Measurements from ENCODE around the gene TBX18.

The TBX18 gene

DNA sequence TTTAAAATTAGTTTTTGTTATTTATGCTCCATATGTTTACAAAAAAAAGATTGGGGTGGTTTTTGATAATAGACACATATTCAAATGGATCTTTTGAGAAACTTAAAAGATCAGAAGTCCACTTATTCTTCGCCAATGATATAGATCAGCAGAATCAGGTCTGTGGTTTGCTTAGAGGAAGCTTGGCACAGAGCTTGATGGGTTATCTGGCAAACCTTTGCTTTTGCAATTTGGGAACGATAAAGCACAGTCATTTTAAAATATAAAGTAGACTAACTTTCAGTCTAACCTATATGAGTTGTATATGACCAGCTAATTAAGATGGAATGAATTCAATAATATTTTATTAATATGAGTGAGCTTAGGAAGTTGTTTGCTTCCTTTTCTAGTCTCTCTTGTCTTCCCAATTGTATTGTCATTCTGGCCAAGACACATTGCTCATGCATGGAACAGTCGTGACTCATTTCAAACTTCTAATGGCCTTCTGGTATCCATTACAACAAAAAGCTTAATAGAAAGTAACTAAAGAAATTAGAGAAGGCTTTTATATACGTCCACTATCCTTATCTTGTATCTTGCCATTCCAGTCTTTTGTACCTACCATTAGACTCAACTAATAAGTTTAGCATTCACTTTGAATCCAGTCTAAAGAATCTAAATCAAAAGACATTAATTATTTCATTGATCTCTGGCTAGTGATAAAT lies 118.7 kb downstream of the TBX18 start:
- DNase-seq (ENCODE audit: low read depth) = no peak
- no peak overlapping the region for H3K4me3 ChIP-seq (ENCODE audit: low read depth, low read length)
- TF ChIP-seq MYC (IDR thresholded peaks at IDR 0.05; ENCODE audit: low read depth, low read length) (no peak), MAX (IDR thresholded peaks at IDR 0.05; ENCODE audit: low read depth, low read length) (no peak), POLR2A (IDR thresholded peaks at IDR 0.05; ENCODE audit: extremely low read depth, insufficient read length) (no peak), CTCF (IDR thresholded peaks at IDR 0.05; ENCODE audit: low read depth, low read length) (no peak)

DNA sequence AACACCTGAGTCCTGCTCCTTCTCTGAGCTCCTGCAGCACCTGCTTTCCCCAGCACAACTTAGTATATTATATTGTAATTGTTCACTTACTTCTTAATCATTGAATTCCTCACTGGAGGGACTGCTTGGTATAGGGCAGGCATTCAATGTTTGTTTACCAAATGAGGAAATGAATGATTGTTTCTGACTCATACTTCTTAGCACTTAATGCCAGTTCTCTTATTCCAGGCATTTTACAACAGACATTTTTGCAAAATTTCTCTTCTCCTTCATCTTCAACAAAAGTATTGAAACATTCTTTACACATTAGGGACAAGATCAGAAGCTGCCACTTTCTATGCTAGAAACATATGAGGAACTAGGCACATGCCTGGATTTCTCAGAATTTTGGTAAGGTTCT lies 119.4 kb downstream of the TBX18 start:
- no peak overlapping the region for H3K4me3 ChIP-seq (ENCODE audit: low read depth, low read length)
- no peak for TF ChIP-seq CTCF (IDR thresholded peaks at IDR 0.05; ENCODE audit: low read depth, low read length)
- no peak for TF ChIP-seq POLR2A (IDR thresholded peaks at IDR 0.05; ENCODE audit: extremely low read depth, insufficient read length)
- no peak for TF ChIP-seq MYC (IDR thresholded peaks at IDR 0.05; ENCODE audit: low read depth, low read length)
- TF ChIP-seq MAX (IDR thresholded peaks at IDR 0.05; ENCODE audit: low read depth, low read length) = no peak
- DNase-seq (ENCODE audit: low read depth) = no peak

- TF ChIP-seq MAX (IDR thresholded peaks at IDR 0.05; ENCODE audit: low read depth, low read length) (no peak), CTCF (IDR thresholded peaks at IDR 0.05; ENCODE audit: low read depth, low read length) (no peak), MYC (IDR thresholded peaks at IDR 0.05; ENCODE audit: low read depth, low read length) (no peak), POLR2A (IDR thresholded peaks at IDR 0.05; ENCODE audit: extremely low read depth, insufficient read length) (no peak)
- H3K4me3 ChIP-seq (ENCODE audit: low read depth, low read length) = no peak overlapping the region
- DNase-seq (ENCODE audit: low read depth) = peak; percentile 11
Observed at GRCh38 chr6:84643778-84644177, 120.6 kb downstream of the TBX18 start.

GRCh38 chr6:84641076-84641475 lies 123.3 kb downstream of the TBX18 start:
- H3K4me3 ChIP-seq (ENCODE audit: low read depth, low read length) = no peak overlapping the region
- no peak for TF ChIP-seq POLR2A (IDR thresholded peaks at IDR 0.05; ENCODE audit: extremely low read depth, insufficient read length)
- TF ChIP-seq MAX (IDR thresholded peaks at IDR 0.05; ENCODE audit: low read depth, low read length) = no peak
- no peak for TF ChIP-seq CTCF (IDR thresholded peaks at IDR 0.05; ENCODE audit: low read depth, low read length)
- no peak for TF ChIP-seq MYC (IDR thresholded peaks at IDR 0.05; ENCODE audit: low read depth, low read length)
- DNase-seq (ENCODE audit: low read depth) = no peak

DNA sequence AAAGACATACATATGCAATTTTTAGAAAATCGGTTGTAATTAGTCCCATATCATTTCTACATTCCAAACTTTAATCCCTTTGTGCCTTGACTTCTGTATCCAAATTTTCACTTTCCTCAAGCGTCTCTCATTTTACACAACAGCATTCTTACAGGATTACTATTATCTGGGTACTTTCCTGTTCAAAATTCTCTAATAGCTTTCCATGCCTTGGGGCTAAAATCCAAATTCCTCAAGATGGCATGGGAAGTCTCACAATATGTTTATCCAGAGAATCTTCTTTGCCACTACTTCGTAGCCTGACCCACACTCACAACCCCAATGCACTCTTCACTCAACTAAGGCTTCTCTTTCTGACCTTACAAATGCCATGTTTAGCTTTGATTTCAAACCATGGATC lies 125.0 kb downstream of the TBX18 start:
- DNase-seq (ENCODE audit: low read depth) = no peak
- H3K4me3 ChIP-seq (ENCODE audit: low read depth, low read length) = no peak overlapping the region
- no peak for TF ChIP-seq POLR2A (IDR thresholded peaks at IDR 0.05; ENCODE audit: extremely low read depth, insufficient read length)
- TF ChIP-seq MYC (IDR thresholded peaks at IDR 0.05; ENCODE audit: low read depth, low read length) = no peak

DNA sequence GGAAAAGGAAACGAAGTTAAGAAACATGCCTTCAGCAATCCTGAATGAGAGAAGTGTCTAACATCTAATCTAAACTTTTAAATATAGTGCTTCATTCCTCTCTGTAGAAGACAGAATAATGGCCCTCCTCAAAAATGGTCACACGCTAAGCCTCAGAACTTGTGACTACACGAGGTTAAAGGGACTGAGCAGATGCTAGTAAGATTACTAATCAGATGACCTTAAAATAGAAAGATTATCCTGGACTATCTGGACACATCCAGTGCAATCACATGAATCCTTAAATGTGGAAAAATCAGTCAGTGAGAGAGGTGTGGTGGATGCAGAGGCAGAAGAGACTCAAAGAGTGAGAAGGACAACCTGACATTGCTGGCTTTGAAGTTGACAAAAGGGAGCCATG lies 126.1 kb downstream of the TBX18 start:
- no peak overlapping the region for H3K4me3 ChIP-seq (ENCODE audit: low read depth, low read length)
- no peak for DNase-seq (ENCODE audit: low read depth)
- TF ChIP-seq POLR2A (IDR thresholded peaks at IDR 0.05; ENCODE audit: extremely low read depth, insufficient read length) (no peak), MAX (IDR thresholded peaks at IDR 0.05; ENCODE audit: low read depth, low read length) (no peak), MYC (IDR thresholded peaks at IDR 0.05; ENCODE audit: low read depth, low read length) (no peak), CTCF (IDR thresholded peaks at IDR 0.05; ENCODE audit: low read depth, low read length) (no peak)

Measured in NB4 (cell line).